ENCODE results near the gene REL. TPM values are rescaled to one million over a fixed set of nuclear protein-coding genes. Genes with fewer than 3 reads are reported as not detected.
A peak's percentile ranks its signal among the peaks of the same experiment; 100 is the strongest.

REL gene
- total RNA-seq, 2 experiments from 2014 or later = 42.7 to 55.9 TPM

GRCh38 chr2:60945341-60945740 lies 64.0 kb downstream of the REL start:
- DNase-seq = no peak
- Mint-ChIP-seq H3K27me3 (no peaks in the 10 kb centered on the region), H3K9me3 (ENCODE audit: low read depth) (no peaks in the 10 kb centered on the region), H3K4me1 (peaks cover 11% of the 10 kb centered on the region), H3K27ac (no peak overlapping the region), H3K4me3 (no peak overlapping the region), H3K36me3 (ENCODE audit: low read depth) (peaks cover 15% of the 10 kb centered on the region)
- ChIA-PET POLR2A (no interaction called here), CTCF (interaction anchor here (0.8 to 1.6 kb wide), 7 partner anchors 9 to 238 kb away, joined by 3 to 5 read pairs (median 4); no protein-coding TSS in a partner anchor)
- ATAC-seq = no peak
- intact Hi-C loops (cut with DNase I, micrococcal nuclease) = no loop called here

- DNase-seq (no peak), ATAC-seq (no peak)
- H3K36me3 Mint-ChIP-seq (ENCODE audit: low read depth) = peaks cover 17% of the 10 kb centered on the region
- intact Hi-C loops (cut with DNase I, micrococcal nuclease) = no loop called here
- no peaks in the 10 kb centered on the region for H3K9me3 Mint-ChIP-seq (ENCODE audit: low read depth)
- H3K27me3 Mint-ChIP-seq = no peaks in the 10 kb centered on the region
- peaks cover 11% of the 10 kb centered on the region for H3K4me1 Mint-ChIP-seq
- no peak overlapping the region for H3K27ac Mint-ChIP-seq
- no peak overlapping the region for H3K4me3 Mint-ChIP-seq
- POLR2A ChIA-PET = no interaction called here
- CTCF ChIA-PET = interaction anchor here (0.6 to 1.5 kb wide), 3 partner anchors 8 to 1637 kb away, joined by 3 to 4 read pairs (median 3); no protein-coding TSS in a partner anchor
Observed at GRCh38 chr2:60947056-60947455, 65.7 kb downstream of the REL start.

GRCh38 chr2:60948161-60948560 lies 66.8 kb downstream of the REL start:
- POLR2A ChIA-PET = interaction anchor here (0.7 kb wide), 1 partner anchor 47 kb away, joined by 3 read pairs; no protein-coding TSS in a partner anchor
- no peak overlapping the region for H3K27ac Mint-ChIP-seq
- CTCF ChIA-PET = no interaction called here
- H3K4me3 Mint-ChIP-seq = no peak overlapping the region
- H3K9me3 Mint-ChIP-seq (ENCODE audit: low read depth) = no peaks in the 10 kb centered on the region
- DNase-seq (no peak), ATAC-seq (no peak)
- no peaks in the 10 kb centered on the region for H3K27me3 Mint-ChIP-seq
- intact Hi-C loops (cut with DNase I, micrococcal nuclease) = no loop called here
- peaks cover 11% of the 10 kb centered on the region for H3K4me1 Mint-ChIP-seq
- H3K36me3 Mint-ChIP-seq (ENCODE audit: low read depth) = peaks cover 17% of the 10 kb centered on the region

- no peak overlapping the region for H3K4me3 Mint-ChIP-seq
- peak; percentile 66 for ATAC-seq
- no peak for DNase-seq
- no peaks in the 10 kb centered on the region for H3K27me3 Mint-ChIP-seq
- peaks cover 22% of the 10 kb centered on the region for H3K36me3 Mint-ChIP-seq (ENCODE audit: low read depth)
- POLR2A ChIA-PET = no interaction called here
- CTCF ChIA-PET = interaction anchor here (1.3 to 1.4 kb wide), 2 partner anchors 16 to 130 kb away, joined by 3 read pairs; no protein-coding TSS in a partner anchor
- intact Hi-C loops (cut with DNase I, micrococcal nuclease) = no loop called here
- H3K27ac Mint-ChIP-seq = no peak overlapping the region
- H3K9me3 Mint-ChIP-seq (ENCODE audit: low read depth) = no peaks in the 10 kb centered on the region
- peaks cover 15% of the 10 kb centered on the region for H3K4me1 Mint-ChIP-seq
Observed at GRCh38 chr2:60948926-60949579, 67.7 kb downstream of the REL start.

- ChIA-PET CTCF (interaction anchor here (0.6 to 2.2 kb wide), 5 partner anchors 11 to 1064 kb away, joined by 3 to 6 read pairs (median 4); no protein-coding TSS in a partner anchor), POLR2A (no interaction called here)
- DNase-seq (no peak), ATAC-seq (peak; percentile 85)
- Mint-ChIP-seq H3K4me1 (peaks cover 11% of the 10 kb centered on the region), H3K27ac (no peak overlapping the region), H3K36me3 (ENCODE audit: low read depth) (peaks cover 19% of the 10 kb centered on the region), H3K9me3 (ENCODE audit: low read depth) (no peaks in the 10 kb centered on the region), H3K27me3 (no peaks in the 10 kb centered on the region), H3K4me3 (no peak overlapping the region)
- intact Hi-C loops (cut with DNase I, micrococcal nuclease) = no loop called here
Observed at GRCh38 chr2:60954139-60954538, 72.8 kb downstream of the REL start.

- Mint-ChIP-seq H3K36me3 (ENCODE audit: low read depth) (peaks cover 15% of the 10 kb centered on the region), H3K27ac (no peak overlapping the region), H3K9me3 (ENCODE audit: low read depth) (no peaks in the 10 kb centered on the region), H3K27me3 (no peaks in the 10 kb centered on the region), H3K4me3 (no peak overlapping the region), H3K4me1 (peaks cover 8% of the 10 kb centered on the region)
- ATAC-seq (no peak), DNase-seq (no peak)
- intact Hi-C loops (cut with DNase I, micrococcal nuclease) = no loop called here
- ChIA-PET CTCF (interaction anchor here (0.9 to 1.4 kb wide), 4 partner anchors 11 to 42 kb away, joined by 3 to 5 read pairs (median 3); no protein-coding TSS in a partner anchor), POLR2A (no interaction called here)
Observed at GRCh38 chr2:60957224-60957623, 75.8 kb downstream of the REL start.

GRCh38 chr2:60957643-60958042 lies 76.3 kb downstream of the REL start:
- CTCF ChIA-PET = interaction anchor here (0.6 to 1.4 kb wide), 5 partner anchors 13 to 213 kb away, joined by 3 to 5 read pairs (median 4); no protein-coding TSS in a partner anchor
- ATAC-seq (no peak), DNase-seq (no peak)
- Mint-ChIP-seq H3K27ac (no peak overlapping the region), H3K36me3 (ENCODE audit: low read depth) (peaks cover 15% of the 10 kb centered on the region), H3K9me3 (ENCODE audit: low read depth) (no peaks in the 10 kb centered on the region), H3K4me1 (peaks cover 8% of the 10 kb centered on the region), H3K27me3 (no peaks in the 10 kb centered on the region), H3K4me3 (no peak overlapping the region)
- POLR2A ChIA-PET = no interaction called here
- intact Hi-C loops (cut with DNase I, micrococcal nuclease) = no loop called here

- Mint-ChIP-seq H3K9me3 (ENCODE audit: low read depth) (no peaks in the 10 kb centered on the region), H3K36me3 (ENCODE audit: low read depth) (peaks cover 11% of the 10 kb centered on the region), H3K27me3 (no peaks in the 10 kb centered on the region), H3K4me3 (no peak overlapping the region), H3K27ac (no peak overlapping the region), H3K4me1 (peaks cover 10% of the 10 kb centered on the region)
- intact Hi-C loops (cut with DNase I, micrococcal nuclease) = no loop called here
- ATAC-seq (no peak), DNase-seq (no peak)
- ChIA-PET POLR2A (no interaction called here), CTCF (interaction anchor here (0.6 to 1.4 kb wide), 4 partner anchors 13 to 213 kb away, joined by 3 to 5 read pairs (median 4); no protein-coding TSS in a partner anchor)
Observed at GRCh38 chr2:60958361-60958760, 77.0 kb downstream of the REL start.

- intact Hi-C loops (cut with DNase I, micrococcal nuclease) = no loop called here
- CTCF ChIA-PET = interaction anchor here (0.6 to 1.4 kb wide), 3 partner anchors 14 to 153 kb away, joined by 3 to 5 read pairs (median 5); no protein-coding TSS in a partner anchor
- peaks cover 9% of the 10 kb centered on the region for H3K4me1 Mint-ChIP-seq
- POLR2A ChIA-PET = no interaction called here
- no peaks in the 10 kb centered on the region for H3K27me3 Mint-ChIP-seq
- DNase-seq (no peak), ATAC-seq (no peak)
- H3K27ac Mint-ChIP-seq = no peak overlapping the region
- no peak overlapping the region for H3K4me3 Mint-ChIP-seq
- peaks cover 7% of the 10 kb centered on the region for H3K36me3 Mint-ChIP-seq (ENCODE audit: low read depth)
- no peaks in the 10 kb centered on the region for H3K9me3 Mint-ChIP-seq (ENCODE audit: low read depth)
Observed at GRCh38 chr2:60958800-60959199, 77.4 kb downstream of the REL start.

- CTCF ChIA-PET = interaction anchor here (0.6 kb wide), 1 partner anchor 147 kb away, joined by 4 read pairs; no protein-coding TSS in a partner anchor
- H3K27ac Mint-ChIP-seq = no peak overlapping the region
Observed at GRCh38 chr2:60959501-60959900, 78.1 kb downstream of the REL start.

GRCh38 chr2:60960706-60961105 lies 79.3 kb downstream of the REL start:
- DNase-seq (no peak), ATAC-seq (no peak)
- no peaks in the 10 kb centered on the region for H3K9me3 Mint-ChIP-seq (ENCODE audit: low read depth)
- peaks cover 5% of the 10 kb centered on the region for H3K36me3 Mint-ChIP-seq (ENCODE audit: low read depth)
- H3K4me3 Mint-ChIP-seq = no peak overlapping the region
- ChIA-PET POLR2A (interaction anchor here (0.7 kb wide), 1 partner anchor 15 kb away, joined by 10 read pairs; no protein-coding TSS in a partner anchor), CTCF (interaction anchor here (0.6 to 1.2 kb wide), 4 partner anchors 16 to 37 kb away, joined by 3 read pairs; no protein-coding TSS in a partner anchor)
- H3K27ac Mint-ChIP-seq = no peak overlapping the region
- peaks cover 15% of the 10 kb centered on the region for H3K4me1 Mint-ChIP-seq
- intact Hi-C loops (cut with DNase I, micrococcal nuclease) = no loop called here
- no peaks in the 10 kb centered on the region for H3K27me3 Mint-ChIP-seq

More at GRCh38 chr2:60959501-60959900, 78.1 kb downstream of the REL start:
- no peaks in the 10 kb centered on the region for H3K9me3 Mint-ChIP-seq (ENCODE audit: low read depth)
- no peak overlapping the region for H3K4me3 Mint-ChIP-seq
- H3K4me1 Mint-ChIP-seq = peaks cover 5% of the 10 kb centered on the region
- H3K36me3 Mint-ChIP-seq (ENCODE audit: low read depth) = peaks cover 2% of the 10 kb centered on the region
- intact Hi-C loops (cut with DNase I, micrococcal nuclease) = no loop called here
- DNase-seq = no peak
- ATAC-seq = no peak
- POLR2A ChIA-PET = no interaction called here
- H3K27me3 Mint-ChIP-seq = no peaks in the 10 kb centered on the region

GRCh38 chr2:60961457-60961856 lies 80.1 kb downstream of the REL start:
- Mint-ChIP-seq H3K4me1 (peaks cover 21% of the 10 kb centered on the region), H3K36me3 (ENCODE audit: low read depth) (peaks cover 5% of the 10 kb centered on the region), H3K4me3 (no peak overlapping the region), H3K9me3 (ENCODE audit: low read depth) (no peaks in the 10 kb centered on the region), H3K27ac (no peak overlapping the region), H3K27me3 (no peaks in the 10 kb centered on the region)
- CTCF ChIA-PET = interaction anchor here (1.0 kb wide), 1 partner anchor 17 kb away, joined by 3 read pairs; no protein-coding TSS in a partner anchor
- peak; percentile 39 for ATAC-seq
- DNase-seq = no peak
- intact Hi-C loops (cut with DNase I, micrococcal nuclease) = no loop called here
- POLR2A ChIA-PET = no interaction called here

All from activated CD4-positive, alpha-beta T cell treated with anti-CD3 and anti-CD28 coated beads for 36 hours (primary cell).